GM18498 (cell line): Measurements from ENCODE around the gene TMEM106C.

Source experiments
- ATAC-seq: cut with Tn5 transposase; IDR thresholded peaks from one replicate; pipeline ENCODE4 v1.9.1; 2021; ENCODE audit warnings: mild to moderate bottlenecking, moderate library complexity; ENCODE audit not compliant: unreplicated experiment

Gene TMEM106C, protein sequence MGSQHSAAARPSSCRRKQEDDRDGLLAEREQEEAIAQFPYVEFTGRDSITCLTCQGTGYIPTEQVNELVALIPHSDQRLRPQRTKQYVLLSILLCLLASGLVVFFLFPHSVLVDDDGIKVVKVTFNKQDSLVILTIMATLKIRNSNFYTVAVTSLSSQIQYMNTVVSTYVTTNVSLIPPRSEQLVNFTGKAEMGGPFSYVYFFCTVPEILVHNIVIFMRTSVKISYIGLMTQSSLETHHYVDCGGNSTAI

GRCh38 chr12:47963340-47964040 lies at the start of gene TMEM106C:
TSS of gene TMEM106C (plus strand) at chr12:47963596. CDS start at chr12:47964237, 641 bp downstream.
- peak; percentile 92 for ATAC-seq

DNA sequence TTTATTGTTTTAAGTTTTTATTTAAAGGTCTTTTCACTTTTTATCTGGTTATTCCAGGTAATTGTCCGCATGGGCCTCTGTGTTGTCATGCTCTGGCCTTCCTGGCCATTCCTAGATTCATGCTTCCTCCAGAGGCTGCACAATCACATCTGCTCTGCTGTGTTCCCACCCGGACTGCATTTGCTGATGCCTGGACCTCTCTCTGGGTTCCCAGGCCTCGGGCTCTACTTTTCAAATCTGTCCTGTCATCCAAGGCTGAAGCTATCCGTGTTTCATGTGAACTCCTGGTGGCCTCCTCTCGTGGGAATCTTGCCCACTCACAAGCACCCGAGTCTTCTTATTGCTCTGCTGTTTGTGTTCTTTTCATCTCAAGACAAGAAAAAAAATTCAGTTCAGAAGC lies 42.5 kb upstream of the TMEM106C start:
- no peak for ATAC-seq

- ATAC-seq = no peak
Measured at GRCh38 chr12:47921907-47922306, 41.5 kb upstream of the TMEM106C start.

DNA sequence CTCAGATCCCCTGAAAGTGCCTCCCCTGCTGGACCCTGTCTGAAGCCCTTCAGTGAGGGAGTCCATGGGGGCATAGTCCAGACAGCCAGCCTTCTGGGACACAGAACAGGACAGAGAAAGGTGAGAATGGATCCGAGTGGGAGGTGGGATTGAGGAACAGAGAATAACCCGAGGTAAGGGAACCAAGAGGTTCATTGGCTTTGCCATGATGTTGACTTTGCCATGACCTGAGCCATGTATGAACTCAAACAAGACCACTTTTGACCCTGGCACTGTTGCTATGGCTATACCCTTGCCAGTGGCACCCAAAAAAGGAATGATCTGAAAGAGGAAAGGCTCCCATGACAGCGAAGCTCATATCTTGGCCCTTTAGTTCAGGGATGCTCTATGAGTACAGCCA lies 36.0 kb upstream of the TMEM106C start:
- ATAC-seq = no peak

- no peak for ATAC-seq
Measured at GRCh38 chr12:47930634-47931033, 32.8 kb upstream of the TMEM106C start.

- ATAC-seq = no peak
Measured at GRCh38 chr12:47931187-47931586, 32.2 kb upstream of the TMEM106C start.

- ATAC-seq = no peak
Measured at GRCh38 chr12:47935184-47935583, 28.2 kb upstream of the TMEM106C start.

DNA sequence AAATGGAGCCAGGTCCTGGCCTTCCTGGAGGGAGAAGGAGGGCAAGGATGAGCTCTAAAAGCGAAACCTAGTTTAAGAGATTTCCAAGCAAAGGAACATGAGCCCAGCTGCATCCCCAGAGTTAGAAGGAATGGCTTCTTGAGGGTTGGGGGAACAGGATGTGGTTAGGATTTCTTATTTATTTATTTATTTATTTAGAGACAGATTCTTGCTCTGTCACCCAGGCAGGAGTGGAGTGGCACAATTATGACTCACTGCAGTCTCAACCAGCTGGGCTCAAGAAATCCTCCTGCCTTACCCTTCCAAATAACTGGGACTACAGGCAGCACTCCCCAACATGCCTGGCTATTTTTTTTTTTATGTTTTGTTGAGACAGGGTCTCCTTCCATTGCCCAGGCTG lies 25.3 kb upstream of the TMEM106C start:
- no peak for ATAC-seq

DNA sequence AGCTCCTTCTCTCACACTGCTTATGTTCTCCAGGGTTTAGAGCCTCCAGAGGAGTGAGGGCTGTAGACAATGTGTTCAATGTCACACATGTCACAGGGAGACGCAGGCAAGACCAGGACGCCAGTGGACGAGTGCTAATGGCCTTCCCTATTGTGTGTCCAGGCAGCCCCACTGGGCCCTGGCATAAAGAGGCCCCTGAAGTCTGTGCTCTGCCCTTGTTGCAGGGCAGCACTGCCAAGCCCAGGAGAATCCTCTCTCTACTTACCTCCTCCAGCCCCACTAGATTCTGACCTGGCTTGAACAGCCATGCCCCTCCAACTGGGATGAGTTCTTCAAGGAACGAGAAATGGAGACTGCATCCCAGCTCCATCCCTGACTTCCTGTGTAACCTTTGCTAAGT lies 24.8 kb upstream of the TMEM106C start:
- ATAC-seq = no peak

- no peak for ATAC-seq
Measured at GRCh38 chr12:47939009-47939601, 24.3 kb upstream of the TMEM106C start.

GRCh38 chr12:47940773-47941474 lies 22.5 kb upstream of the TMEM106C start:
- no peak for ATAC-seq

GRCh38 chr12:47941475-47941780 lies 22.0 kb upstream of the TMEM106C start:
- no peak for ATAC-seq

DNA sequence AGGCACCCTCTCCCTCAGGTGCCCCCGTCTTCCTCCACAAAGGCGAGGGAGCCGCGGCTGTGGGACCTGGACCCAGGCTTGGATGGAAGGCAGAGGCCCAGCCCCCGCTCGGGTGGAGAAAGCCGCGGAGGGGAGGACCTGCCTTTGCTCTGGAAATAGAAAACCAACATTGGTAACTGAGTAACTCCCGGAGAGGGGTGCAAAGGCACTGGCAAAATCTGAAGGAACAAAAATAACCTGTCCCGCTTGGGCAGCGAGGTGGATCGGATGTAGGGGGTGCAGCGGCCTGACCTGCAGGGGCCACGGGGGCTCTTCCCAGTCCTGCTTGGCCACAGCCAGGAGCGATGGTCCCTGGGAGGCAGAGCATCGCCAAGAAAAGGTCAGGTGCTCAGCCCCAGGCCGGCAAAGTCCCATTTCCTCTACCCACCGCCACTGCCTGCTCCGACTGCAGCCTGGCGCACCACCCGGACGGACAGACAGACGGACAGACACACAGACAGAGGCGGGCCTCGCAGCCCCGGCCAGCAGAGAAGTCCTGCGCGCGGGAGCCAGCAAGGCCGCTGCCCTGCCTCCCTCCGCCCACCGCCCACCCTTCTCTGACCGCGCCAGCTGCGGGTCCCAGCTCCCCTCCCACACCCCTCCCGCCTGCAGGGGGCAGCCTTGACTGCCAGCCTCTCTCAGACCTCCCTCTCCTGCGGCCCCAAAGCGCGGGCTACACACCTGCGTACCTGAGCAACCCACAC lies 21.4 kb upstream of the TMEM106C start:
- no peak for ATAC-seq

GRCh38 chr12:47942614-47943225 lies 20.7 kb upstream of the TMEM106C start:
- no peak for ATAC-seq

DNA sequence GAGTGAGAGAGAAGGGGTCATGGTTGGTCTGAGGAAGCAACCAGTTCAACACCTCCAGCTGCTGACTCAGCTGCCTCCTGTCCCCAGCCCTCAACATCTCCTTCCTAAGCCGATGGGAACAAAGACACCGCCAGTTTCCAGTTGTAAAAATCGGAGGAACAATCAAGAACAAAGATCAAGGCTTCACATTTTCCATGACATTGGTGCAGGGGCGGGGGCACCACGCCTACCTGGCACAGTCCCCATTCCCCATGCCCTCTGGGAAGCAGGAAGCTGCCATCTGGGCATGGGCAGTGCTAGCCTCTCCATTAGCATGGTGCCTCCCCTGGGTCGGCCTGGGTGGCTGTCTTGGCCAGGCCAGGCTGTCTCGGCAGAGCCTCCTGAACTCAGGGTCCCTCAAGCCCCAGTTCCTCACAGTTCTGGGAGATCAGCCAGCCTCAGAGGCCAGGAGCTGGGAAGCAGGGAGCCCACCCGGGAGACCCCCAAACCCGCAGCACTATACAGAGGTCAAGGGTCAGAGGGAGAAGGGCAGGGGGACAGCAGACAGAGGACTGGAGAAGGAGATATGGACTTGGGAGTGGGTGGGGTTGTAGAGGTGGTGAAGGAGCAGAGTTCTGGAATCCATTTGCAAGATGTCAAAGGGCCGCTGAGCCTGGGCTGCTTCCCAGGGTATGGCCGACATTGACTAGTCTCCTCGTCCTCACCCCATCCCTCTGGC lies 19.6 kb upstream of the TMEM106C start:
- ATAC-seq = no peak

GRCh38 chr12:47944685-47945340 lies 18.6 kb upstream of the TMEM106C start:
- no peak for ATAC-seq

DNA sequence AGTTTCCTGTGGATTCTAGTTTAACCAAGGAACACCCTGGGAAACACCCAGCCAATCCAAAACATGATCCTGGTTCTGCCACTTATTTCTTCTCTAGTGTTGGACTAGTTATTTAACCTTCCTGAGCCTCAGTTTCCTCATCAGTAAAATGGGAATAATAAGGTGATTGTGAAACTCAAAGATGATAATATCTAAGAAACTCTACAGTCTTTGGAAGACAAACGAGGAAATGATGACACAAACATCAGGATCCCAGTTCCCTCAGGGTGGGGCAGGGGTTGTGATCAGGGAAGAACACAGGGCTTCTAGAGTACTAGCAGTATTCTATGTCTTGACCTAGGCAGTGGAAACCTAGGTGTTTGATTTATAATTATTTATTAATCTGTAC lies 18.1 kb upstream of the TMEM106C start:
- ATAC-seq = no peak

GRCh38 chr12:47946413-47947323 lies 16.7 kb upstream of the TMEM106C start:
- no peak for ATAC-seq

DNA sequence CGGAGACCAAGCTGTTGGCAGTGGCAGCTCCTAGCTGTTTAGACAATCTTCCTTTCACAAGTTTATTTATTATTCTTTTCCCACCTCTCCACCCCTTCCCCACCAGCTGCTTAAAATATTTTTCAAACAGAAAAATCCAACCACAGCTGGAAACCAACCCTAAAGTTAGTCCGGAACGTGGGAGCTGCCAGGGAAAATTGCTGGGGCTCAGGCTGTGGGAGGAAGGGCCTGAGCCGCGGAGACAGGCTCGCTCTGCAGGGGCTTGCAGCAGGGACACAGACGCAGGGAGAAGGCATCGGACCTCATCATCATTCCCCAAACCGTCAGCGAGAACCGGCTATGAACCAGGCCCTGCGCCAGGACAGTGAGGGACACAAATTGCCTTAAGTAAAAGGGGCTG lies 16.1 kb upstream of the TMEM106C start:
- ATAC-seq = no peak
